ENCODE results near the gene UGT1A9.

UGT1A9 gene

DNA sequence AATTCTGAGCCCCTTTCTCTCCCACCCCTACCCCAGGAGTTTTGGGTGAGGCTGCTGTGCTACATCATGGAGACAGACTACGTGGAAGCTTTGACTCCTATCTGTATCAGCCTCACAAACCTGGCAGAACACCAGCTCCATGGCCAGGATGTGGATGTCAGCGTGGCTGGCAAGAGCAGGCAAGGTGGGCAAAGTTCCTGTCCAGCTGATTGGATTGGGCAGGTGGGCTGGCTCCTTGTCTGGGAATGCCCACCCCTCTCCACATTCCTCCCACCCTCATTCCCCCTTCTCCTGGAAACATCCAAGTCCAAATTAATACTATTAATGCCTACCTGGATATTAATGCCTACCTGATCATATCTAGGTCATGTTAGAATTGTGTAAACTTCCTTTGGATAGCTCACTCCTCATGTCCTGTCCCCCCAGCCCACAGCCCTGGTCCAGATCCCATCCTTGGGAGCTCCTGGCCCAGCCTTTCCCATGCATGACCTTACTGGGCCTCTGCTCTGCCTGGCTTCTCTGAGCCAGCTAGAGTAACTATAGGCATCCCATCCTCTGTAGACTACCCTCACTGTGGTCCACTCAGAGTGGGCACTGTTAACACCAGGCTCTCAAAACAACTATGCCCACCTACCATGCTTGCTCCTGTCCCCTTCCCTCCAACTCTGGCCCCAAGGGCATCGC lies 130.6 kb downstream of the UGT1A9 start:
- H3K9me2 ChIP-seq (replicated peaks; ENCODE audit: insufficient read depth, low read length) = no peaks in the 10 kb centered on the region
- H3K27me3 ChIP-seq (replicated peaks; ENCODE audit: insufficient read depth, low read length) = no peaks in the 10 kb centered on the region
- H3K79me2 ChIP-seq (ENCODE audit: low read length) = no peaks in the 10 kb centered on the region
- H3K36me3 ChIP-seq (replicated peaks; ENCODE audit: insufficient read depth, low read length) = no peaks in the 10 kb centered on the region
- no peaks in the 10 kb centered on the region for H3F3A ChIP-seq (ENCODE audit: insufficient read depth, low read length)
- no peak overlapping the region for H3K27ac ChIP-seq (ENCODE audit: low read length)
- peaks cover 11% of the 10 kb centered on the region for H3K4me1 ChIP-seq (ENCODE audit: low read length)
- no peaks in the 10 kb centered on the region for H3K9me3 ChIP-seq (replicated peaks; ENCODE audit: insufficient read depth, low read length)
- H2AFZ ChIP-seq (ENCODE audit: low read length) = no peak overlapping the region
- no peak for TF ChIP-seq EZH2 (optimal IDR thresholded peaks at IDR 0.05; ENCODE audit: low read depth, low read length)
- no peak for TF ChIP-seq CTCF (IDR thresholded peaks at IDR 0.05; ENCODE audit: low read length)
- no peak overlapping the region for H3K9ac ChIP-seq (ENCODE audit: low read length)
- no peak for DNase-seq
- H3K4me3 ChIP-seq (ENCODE audit: low read length) = no peak overlapping the region
- H4K20me1 ChIP-seq (ENCODE audit: insufficient read depth, low read length) = no peaks in the 10 kb centered on the region
- no peak overlapping the region for H3K4me2 ChIP-seq (ENCODE audit: low read depth, low read length)

DNA sequence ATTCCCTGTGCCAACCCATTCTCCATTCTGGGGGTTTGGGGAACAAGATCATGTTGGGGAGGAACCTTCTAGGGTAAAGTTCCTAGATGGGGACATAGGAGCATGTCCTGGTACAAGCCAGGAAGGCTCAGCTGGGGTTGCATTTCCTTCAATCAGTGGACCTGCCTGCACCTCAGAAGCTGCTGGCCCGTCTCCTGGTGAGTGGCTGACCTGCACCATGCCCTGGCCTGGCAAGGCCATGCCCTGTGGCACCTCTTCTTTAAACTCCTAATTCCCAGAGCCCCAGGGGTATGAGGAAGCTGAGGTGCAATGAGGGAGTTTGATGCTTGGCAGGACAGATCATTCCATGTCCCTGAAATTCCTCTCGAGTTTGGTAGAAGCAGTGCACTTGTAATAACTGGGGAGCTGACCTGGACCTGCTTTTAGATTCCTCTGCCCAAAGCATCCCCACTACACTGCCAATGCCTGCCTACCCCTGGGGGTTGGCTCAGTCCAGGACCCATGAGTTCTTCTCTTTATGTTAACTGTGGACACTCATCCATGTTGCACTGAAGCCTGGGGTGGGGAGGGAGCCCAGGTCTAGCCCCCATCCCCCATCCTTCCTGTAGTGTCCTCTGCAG lies 131.7 kb downstream of the UGT1A9 start:
- no peak overlapping the region for H3K9ac ChIP-seq (ENCODE audit: low read length)
- no peaks in the 10 kb centered on the region for H3K36me3 ChIP-seq (replicated peaks; ENCODE audit: insufficient read depth, low read length)
- H3K27ac ChIP-seq (ENCODE audit: low read length) = no peak overlapping the region
- TF ChIP-seq CTCF (IDR thresholded peaks at IDR 0.05; ENCODE audit: low read length) (no peak), EZH2 (optimal IDR thresholded peaks at IDR 0.05; ENCODE audit: low read depth, low read length) (no peak), EZH2phosphoT487 (IDR thresholded peaks at IDR 0.05; ENCODE audit: low read length) (no peak)
- DNase-seq = no peak
- H4K20me1 ChIP-seq (ENCODE audit: insufficient read depth, low read length) = no peaks in the 10 kb centered on the region
- no peak overlapping the region for H3K4me3 ChIP-seq (ENCODE audit: low read length)
- peaks cover 11% of the 10 kb centered on the region for H3K4me1 ChIP-seq (ENCODE audit: low read length)
- no peaks in the 10 kb centered on the region for H3K27me3 ChIP-seq (replicated peaks; ENCODE audit: insufficient read depth, low read length)
- no peaks in the 10 kb centered on the region for H3K9me3 ChIP-seq (replicated peaks; ENCODE audit: insufficient read depth, low read length)
- H3F3A ChIP-seq (ENCODE audit: insufficient read depth, low read length) = no peaks in the 10 kb centered on the region
- H3K79me2 ChIP-seq (ENCODE audit: low read length) = no peaks in the 10 kb centered on the region
- no peaks in the 10 kb centered on the region for H3K9me2 ChIP-seq (replicated peaks; ENCODE audit: insufficient read depth, low read length)
- H3K4me2 ChIP-seq (ENCODE audit: low read depth, low read length) = no peak overlapping the region
- no peak overlapping the region for H2AFZ ChIP-seq (ENCODE audit: low read length)

DNA sequence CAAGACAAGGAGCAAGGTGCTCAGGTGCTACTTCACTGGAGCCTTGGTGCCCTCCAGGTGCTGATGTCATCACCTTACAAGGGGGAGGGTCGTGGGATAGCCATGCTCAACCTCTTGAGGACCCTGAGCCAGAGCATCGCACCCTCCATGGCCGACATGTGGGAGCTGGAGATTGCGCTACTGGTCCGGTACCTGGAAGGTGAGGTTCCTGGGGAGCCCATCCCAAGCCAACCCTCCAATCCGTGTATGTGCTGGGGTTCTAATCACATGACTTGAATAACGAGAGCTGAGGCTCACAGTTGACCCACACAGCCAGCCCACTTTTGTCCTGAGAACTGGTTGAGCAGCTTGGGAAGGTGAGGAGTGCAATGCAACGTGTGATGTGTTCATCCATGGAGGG lies 132.3 kb downstream of the UGT1A9 start:
- DNase-seq = no peak
- H3K4me1 ChIP-seq (ENCODE audit: low read length) = peaks cover 11% of the 10 kb centered on the region
- H3K79me2 ChIP-seq (ENCODE audit: low read length) = no peaks in the 10 kb centered on the region
- no peaks in the 10 kb centered on the region for H4K20me1 ChIP-seq (ENCODE audit: insufficient read depth, low read length)
- H3K27ac ChIP-seq (ENCODE audit: low read length) = no peak overlapping the region
- H3K4me3 ChIP-seq (ENCODE audit: low read length) = no peak overlapping the region
- H3K4me2 ChIP-seq (ENCODE audit: low read depth, low read length) = no peak overlapping the region
- no peaks in the 10 kb centered on the region for H3K27me3 ChIP-seq (replicated peaks; ENCODE audit: insufficient read depth, low read length)
- no peak overlapping the region for H3K9ac ChIP-seq (ENCODE audit: low read length)
- no peaks in the 10 kb centered on the region for H3K36me3 ChIP-seq (replicated peaks; ENCODE audit: insufficient read depth, low read length)
- H3F3A ChIP-seq (ENCODE audit: insufficient read depth, low read length) = no peaks in the 10 kb centered on the region
- H3K9me3 ChIP-seq (replicated peaks; ENCODE audit: insufficient read depth, low read length) = no peaks in the 10 kb centered on the region
- H2AFZ ChIP-seq (ENCODE audit: low read length) = no peak overlapping the region
- TF ChIP-seq EZH2 (optimal IDR thresholded peaks at IDR 0.05; ENCODE audit: low read depth, low read length) = no peak
- no peak for TF ChIP-seq CTCF (IDR thresholded peaks at IDR 0.05; ENCODE audit: low read length)
- no peak for TF ChIP-seq EZH2phosphoT487 (IDR thresholded peaks at IDR 0.05; ENCODE audit: low read length)
- no peaks in the 10 kb centered on the region for H3K9me2 ChIP-seq (replicated peaks; ENCODE audit: insufficient read depth, low read length)

Data from MM.1S (cell line).